ENCODE measurements around the gene GOT1. TPM values are rescaled to one million over a fixed set of nuclear protein-coding genes. Genes with fewer than 3 reads are reported as not detected.

GOT1 gene
- total and polyA plus RNA-seq, 4 donors, result 73.5 to 271 (median 123) TPM

- DNase-seq (ENCODE audit: low spot score), result no peak
Measured at GRCh38 chr10:99466632-99467223, 36.3 kb upstream of the GOT1 start.

GRCh38 chr10:99461230-99461629, 30.8 kb upstream of the GOT1 start:
- Histone ChIP-seq H3K4me1 (ENCODE audit: control insufficient read depth in 4 of 4, insufficient read depth in 4 of 4, low read length in 3 of 4) (no peaks in the 10 kb centered on the region), H3K27me3 (ENCODE audit: control insufficient read depth in 4 of 4, insufficient read depth in 4 of 4, low read length in 3 of 4) (no peaks in the 10 kb centered on the region), H3K4me3 (ENCODE audit: low read depth in 1 of 3, low read length in 3 of 3) (no peak overlapping the region), H3K27ac (ENCODE audit: low read depth in 1 of 2, low read length in 2 of 2) (no peak overlapping the region), H3K36me3 (ENCODE audit: control insufficient read depth in 4 of 4, insufficient read depth in 3 of 4, low read depth in 1 of 4, low read length in 3 of 4) (no peaks in the 10 kb centered on the region), H3K9me3 (ENCODE audit: control insufficient read depth in 4 of 4, low read length in 3 of 4) (no peaks in the 10 kb centered on the region), H3K9ac (ENCODE audit: low read depth in 1 of 2, low read length in 2 of 2) (no peak overlapping the region)
- WGBS, result 93% methylated on average over 2 of the region's 2 CpGs
- no peak for DNase-seq (ENCODE audit: low spot score)
- no peak for TF ChIP-seq NR2F2 (IDR thresholded peaks at IDR 0.05)
- no peak for TF ChIP-seq JUND (IDR thresholded peaks at IDR 0.05)
- TF ChIP-seq EGR1 (IDR thresholded peaks at IDR 0.05; ENCODE audit: low read depth in 2 of 2), result no peak
- no peak for TF ChIP-seq REST (IDR thresholded peaks at IDR 0.05)
- TF ChIP-seq HNF4G (IDR thresholded peaks at IDR 0.05), result no peak

More at GRCh38 chr10:99466632-99467223, 36.3 kb upstream of the GOT1 start:
- no peak for TF ChIP-seq NR2F2 (IDR thresholded peaks at IDR 0.05)
- no peak for TF ChIP-seq YY1 (IDR thresholded peaks at IDR 0.05)
- no peak for TF ChIP-seq HNF4A (conservative IDR thresholded peaks at IDR 0.05)
- no peak for TF ChIP-seq JUND (IDR thresholded peaks at IDR 0.05)
- TF ChIP-seq FOXA2 (IDR thresholded peaks at IDR 0.05), result no peak
- no peak for TF ChIP-seq CTCF (IDR thresholded peaks at IDR 0.05; ENCODE audit: low read depth, low read length, missing input control)
- no peak for TF ChIP-seq ATF3 (IDR thresholded peaks at IDR 0.05)
- TF ChIP-seq FOXA1 (IDR thresholded peaks at IDR 0.05), result no peak
- TF ChIP-seq TAF1 (conservative IDR thresholded peaks at IDR 0.05), result no peak
- TF ChIP-seq RAD21 (IDR thresholded peaks at IDR 0.05), result no peak
- no peak for TF ChIP-seq ZBTB33 (IDR thresholded peaks at IDR 0.05)
- Histone ChIP-seq H3K9me3 (ENCODE audit: control insufficient read depth in 4 of 4, low read length in 3 of 4) (no peaks in the 10 kb centered on the region), H3K4me3 (ENCODE audit: low read depth in 1 of 3, low read length in 3 of 3) (no peak overlapping the region), H3K9ac (ENCODE audit: low read depth in 1 of 2, low read length in 2 of 2) (no peak overlapping the region), H3K27me3 (ENCODE audit: control insufficient read depth in 4 of 4, insufficient read depth in 4 of 4, low read length in 3 of 4) (peaks cover 0 to 5% (median 0%) of the 10 kb centered on the region in 4 donors), H3K36me3 (ENCODE audit: control insufficient read depth in 4 of 4, insufficient read depth in 3 of 4, low read depth in 1 of 4, low read length in 3 of 4) (no peaks in the 10 kb centered on the region), H3K27ac (ENCODE audit: low read depth in 1 of 2, low read length in 2 of 2) (no peak overlapping the region), H3K4me1 (ENCODE audit: control insufficient read depth in 4 of 4, insufficient read depth in 4 of 4, low read length in 3 of 4) (no peaks in the 10 kb centered on the region)
- WGBS, result 82% methylated on average over 8 of the region's 8 CpGs

Measured in liver (tissue), 9 donors.